Ascending aorta (tissue), 2 donors: Measurements from ENCODE around the gene PSMC1. TPM values are rescaled to one million over a fixed set of nuclear protein-coding genes. Genes with fewer than 3 reads are reported as not detected.

ENCODE experiments used
- DNase-seq, 2 donors: peaks; one replicate each; pipeline ENCODE4 v3.0.0-alpha.2; 2019; ENCODE audit warnings: low spot score in 2 of 2
- H3K27ac ChIP-seq, 2 donors: fragments of 200-600 bp; sonication (generic); one replicate each; pipeline ENCODE4 v1.5.1; 2016 to 2017; ENCODE audit warnings: mild to moderate bottlenecking in 1 of 2
- H3K27me3 ChIP-seq: fragments of 200-600 bp; sonication (generic); one replicate; pipeline ENCODE4 v1.5.1; 2017
- H3K36me3 ChIP-seq, 2 donors: fragments of 200-600 bp; sonication (generic); one replicate each; pipeline ENCODE4 v1.5.1; 2016
- H3K4me1 ChIP-seq, 2 donors: fragments of 200-600 bp; sonication (generic); one replicate each; pipeline ENCODE4 v1.5.1; 2016 to 2017; ENCODE audit warnings: mild to moderate bottlenecking in 1 of 2
- H3K4me3 ChIP-seq, 2 donors: fragments of 200-600 bp; sonication (generic); one replicate each; pipeline ENCODE4 v1.5.1; 2016 to 2017; ENCODE audit warnings: mild to moderate bottlenecking in 1 of 2
- H3K9me3 ChIP-seq, 2 donors: fragments of 200-600 bp; sonication (generic); one replicate each; pipeline ENCODE4 v1.5.1; 2016
- intact Hi-C: fragments of 100-400 bp; cut with DNase I; formaldehyde crosslinking; loops from one replicate; pipeline ENCODE4 v1.15.1; 2023
- total RNA-seq: library from RNA; depleted of rRNA; stranded (reverse); fragments of >200 nt; gene quantifications from one replicate; pipeline ENCODE4 v1.1.0, GENCODE V29; 2016
- TF ChIP-seq, protein P1 (sequence below), 3 experiments: fragments of 200-600 bp in 2 of 3; fragments of 450-650 bp in 1 of 3; sonication (generic) in 2 of 3; IDR thresholded peaks; one replicate each; pipeline ENCODE4 v1.5.1; 2016 to 2019; ENCODE audit warnings: antibody characterized with exemption in 3 of 3, mild to moderate bottlenecking in 1 of 3, moderate library complexity in 1 of 3

PSMC1 gene
- total RNA-seq, 1 donor from 2014 or later, result 93.2 TPM

DNA sequence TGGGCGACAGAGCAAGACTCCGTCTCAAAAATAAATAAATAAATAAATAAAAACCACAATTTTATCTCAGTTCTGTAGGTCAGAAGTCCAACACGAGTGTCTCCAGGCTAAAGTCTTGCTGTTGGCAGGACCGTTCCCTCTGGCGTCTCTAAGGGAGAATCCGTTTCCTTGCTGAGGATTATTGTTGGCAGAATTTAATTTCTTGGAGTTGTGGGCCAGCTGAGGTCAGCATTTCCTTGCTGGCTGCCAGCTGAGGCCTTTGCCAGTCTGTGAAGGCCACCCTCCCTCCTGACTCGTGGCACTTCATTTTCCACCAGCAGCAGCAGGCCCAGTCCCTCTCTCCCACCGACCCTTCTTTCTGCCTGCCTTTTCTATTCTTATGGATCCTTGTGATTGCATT is 17.2 kb downstream of the PSMC1 start:
- no peak for DNase-seq
- H3K27ac ChIP-seq, result peak overlapping the region; percentile 64 to 71

DNA sequence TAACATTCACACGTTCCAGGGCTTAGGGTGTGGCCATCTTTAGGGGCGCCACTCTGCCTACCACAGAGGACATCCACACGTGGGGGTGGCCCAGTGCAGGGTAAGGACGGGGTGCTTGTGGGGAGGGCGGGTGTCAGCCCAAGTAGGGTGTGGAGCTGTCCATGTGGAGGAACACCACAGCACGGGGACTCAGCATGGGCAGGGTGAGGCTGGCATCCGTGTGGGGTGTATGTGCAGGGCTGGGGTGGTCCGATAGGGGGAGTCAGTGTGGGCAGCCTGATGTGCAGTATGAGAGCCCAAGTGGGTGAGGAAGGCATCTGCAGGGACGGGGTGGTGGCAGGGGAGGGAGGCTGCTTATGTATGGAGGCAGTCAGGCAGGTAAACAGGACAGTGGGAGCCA is 17.7 kb downstream of the PSMC1 start:
- Histone ChIP-seq H3K27ac (peak overlapping the region; percentile 64 to 71), H3K9me3 (no peaks in the 10 kb centered on the region), H3K27me3 (no peaks in the 10 kb centered on the region), H3K4me3 (no peak overlapping the region), H3K36me3 (peaks cover 50 to 55% of the 10 kb centered on the region in 2 donors), H3K4me1 (peaks cover 0 to 7% of the 10 kb centered on the region in 2 donors)
- TF ChIP-seq, protein P1, sequence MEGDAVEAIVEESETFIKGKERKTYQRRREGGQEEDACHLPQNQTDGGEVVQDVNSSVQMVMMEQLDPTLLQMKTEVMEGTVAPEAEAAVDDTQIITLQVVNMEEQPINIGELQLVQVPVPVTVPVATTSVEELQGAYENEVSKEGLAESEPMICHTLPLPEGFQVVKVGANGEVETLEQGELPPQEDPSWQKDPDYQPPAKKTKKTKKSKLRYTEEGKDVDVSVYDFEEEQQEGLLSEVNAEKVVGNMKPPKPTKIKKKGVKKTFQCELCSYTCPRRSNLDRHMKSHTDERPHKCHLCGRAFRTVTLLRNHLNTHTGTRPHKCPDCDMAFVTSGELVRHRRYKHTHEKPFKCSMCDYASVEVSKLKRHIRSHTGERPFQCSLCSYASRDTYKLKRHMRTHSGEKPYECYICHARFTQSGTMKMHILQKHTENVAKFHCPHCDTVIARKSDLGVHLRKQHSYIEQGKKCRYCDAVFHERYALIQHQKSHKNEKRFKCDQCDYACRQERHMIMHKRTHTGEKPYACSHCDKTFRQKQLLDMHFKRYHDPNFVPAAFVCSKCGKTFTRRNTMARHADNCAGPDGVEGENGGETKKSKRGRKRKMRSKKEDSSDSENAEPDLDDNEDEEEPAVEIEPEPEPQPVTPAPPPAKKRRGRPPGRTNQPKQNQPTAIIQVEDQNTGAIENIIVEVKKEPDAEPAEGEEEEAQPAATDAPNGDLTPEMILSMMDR (IDR thresholded peaks at IDR 0.05), result no peak
- no peak for DNase-seq
- intact Hi-C loops, result no loop called here

More for the DNA sequence above, 17.2 kb downstream of the PSMC1 start:
- intact Hi-C loops, result no loop called here
- Histone ChIP-seq H3K36me3 (peaks cover 50 to 55% of the 10 kb centered on the region in 2 donors), H3K4me3 (no peak overlapping the region), H3K4me1 (peaks cover 0 to 7% of the 10 kb centered on the region in 2 donors), H3K9me3 (no peaks in the 10 kb centered on the region), H3K27me3 (no peaks in the 10 kb centered on the region)
- TF ChIP-seq, protein P1 (IDR thresholded peaks at IDR 0.05), result no peak

DNA sequence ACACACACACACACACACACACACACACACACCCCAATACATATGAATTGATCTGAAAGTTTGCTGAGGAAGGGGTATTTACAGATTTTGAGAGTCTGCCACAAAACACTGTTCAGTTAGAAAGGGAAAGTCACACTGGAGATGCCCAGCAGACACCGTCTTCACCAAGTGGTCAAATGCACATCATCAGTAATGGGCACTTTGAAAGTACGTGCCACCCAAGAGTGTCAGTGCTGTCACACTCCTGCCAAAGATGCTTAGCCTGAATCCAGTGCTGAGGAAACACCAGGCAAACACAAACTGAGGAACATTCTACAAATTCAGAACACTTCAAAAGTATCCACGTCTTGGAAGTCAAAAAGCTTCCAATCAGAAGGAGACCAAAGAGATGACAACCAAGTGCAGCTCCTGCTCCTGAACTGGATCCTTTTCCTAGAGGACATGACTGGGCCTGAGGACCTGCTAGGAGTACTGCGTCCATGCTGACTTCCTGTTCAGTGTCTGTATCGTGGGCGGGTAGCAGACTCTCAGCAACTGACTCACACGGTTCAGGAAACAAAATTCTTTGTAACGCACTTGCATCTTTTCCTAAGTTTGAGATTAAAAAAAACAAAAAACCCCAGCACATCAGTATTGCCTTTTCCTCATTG is 18.6 kb downstream of the PSMC1 start:
- Histone ChIP-seq H3K27me3 (no peaks in the 10 kb centered on the region), H3K36me3 (peaks cover 43 to 54% of the 10 kb centered on the region in 2 donors), H3K9me3 (no peaks in the 10 kb centered on the region), H3K4me1 (peaks cover 0 to 7% of the 10 kb centered on the region in 2 donors), H3K4me3 (no peak overlapping the region), H3K27ac (peak overlapping the region; percentile 64 to 71)
- TF ChIP-seq, protein P1 (IDR thresholded peaks at IDR 0.05), result no peak
- intact Hi-C loops, result no loop called here
- no peak for DNase-seq

DNA sequence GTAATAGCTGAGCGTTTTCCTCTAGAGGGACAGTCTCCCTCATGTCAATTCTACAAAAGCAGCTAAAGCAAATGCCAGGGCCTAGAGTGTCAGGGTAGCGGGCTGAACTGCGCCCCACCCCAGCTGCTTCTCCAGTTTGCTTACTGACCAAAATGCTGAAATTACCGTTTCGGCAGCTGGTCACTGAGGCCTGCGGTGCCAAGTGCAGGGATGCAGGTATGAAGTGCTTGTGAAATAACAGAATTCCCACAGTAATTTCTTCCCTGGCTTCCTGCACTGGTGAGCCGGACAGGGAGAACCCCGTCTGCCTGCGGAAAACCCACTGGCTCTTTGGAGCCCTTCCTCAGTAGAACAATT is 19.1 kb downstream of the PSMC1 start:
- Histone ChIP-seq H3K27ac (peak overlapping the region; percentile 64 to 71), H3K4me1 (peaks cover 0 to 7% of the 10 kb centered on the region in 2 donors), H3K4me3 (no peak overlapping the region), H3K27me3 (no peaks in the 10 kb centered on the region), H3K9me3 (no peaks in the 10 kb centered on the region), H3K36me3 (peaks cover 38 to 52% of the 10 kb centered on the region in 2 donors)
- no peak for DNase-seq
- intact Hi-C loops, result no loop called here
- TF ChIP-seq, protein P1 (IDR thresholded peaks at IDR 0.05), result no peak

DNA sequence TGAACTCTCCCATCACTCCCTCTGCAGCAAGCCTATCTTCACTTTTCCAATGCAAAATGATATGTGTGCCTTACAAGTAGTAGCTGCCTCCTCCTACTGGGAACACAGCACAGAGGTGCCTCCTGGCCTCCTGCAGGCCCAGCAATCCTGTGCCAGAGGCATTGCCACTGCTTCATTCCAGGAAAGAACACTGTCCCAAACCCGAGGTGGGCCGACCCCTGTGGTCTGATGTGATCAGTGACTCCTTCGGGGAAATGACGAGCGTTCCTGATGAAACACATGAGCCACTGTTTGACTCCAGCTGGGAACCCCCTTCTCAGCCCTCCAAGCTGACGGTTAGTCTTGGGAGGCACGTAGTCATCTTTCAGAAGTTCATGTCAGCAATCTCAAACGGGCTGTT is 19.5 kb downstream of the PSMC1 start:
- Histone ChIP-seq H3K9me3 (no peaks in the 10 kb centered on the region), H3K27ac (peak overlapping the region; percentile 64 to 71), H3K4me3 (no peak overlapping the region), H3K4me1 (peaks cover 0 to 7% of the 10 kb centered on the region in 2 donors), H3K27me3 (no peaks in the 10 kb centered on the region), H3K36me3 (peaks cover 35 to 49% of the 10 kb centered on the region in 2 donors)
- intact Hi-C loops, result no loop called here
- TF ChIP-seq, protein P1 (IDR thresholded peaks at IDR 0.05), result no peak
- no peak for DNase-seq
